ENCODE data around the gene CCDC183.
"Not testable (repeated sequence)": the region's sequence is repeated elsewhere in the genome, so short reads cannot be mapped to it uniquely, and the experiment has no call there.

CCDC183 gene

GRCh38 chr9:136766410-136767120, 29.6 kb upstream of the CCDC183 start:
- not testable (repeated sequence) for H3K4me1 Mint-ChIP-seq; H3K36me3 Mint-ChIP-seq (ENCODE audit: low read depth); H3K27ac Mint-ChIP-seq; H3K9me3 Mint-ChIP-seq
- TF ChIP-seq CTCF (IDR thresholded peaks at IDR 0.05; ENCODE audit: unreplicated experiment in 3 of 3): peak; percentile 44 to 65 (median 59)
- Mint-ChIP-seq H3K27me3 (ENCODE audit: low read depth) (peaks cover 17% of the 10 kb centered on the region), H3K4me3 (peak overlapping the region in 1 of 3 experiments; percentile 17)

GRCh38 chr9:136769710-136770191, 26.4 kb upstream of the CCDC183 start:
- Mint-ChIP-seq H3K27ac (no peak overlapping the region), H3K9me3 (no peaks in the 10 kb centered on the region), H3K27me3 (ENCODE audit: low read depth) (peaks cover 20% of the 10 kb centered on the region), H3K4me1 (peaks cover 6% of the 10 kb centered on the region), H3K36me3 (ENCODE audit: low read depth) (no peaks in the 10 kb centered on the region), H3K4me3 (peak overlapping the region in 1 of 3 experiments; percentile 44)
- TF ChIP-seq CTCF (IDR thresholded peaks at IDR 0.05; ENCODE audit: unreplicated experiment in 3 of 3): peak; percentile 18 to 39 (median 26)

- H3K27me3 Mint-ChIP-seq (ENCODE audit: low read depth): peaks cover 20% of the 10 kb centered on the region
- peaks cover 4% of the 10 kb centered on the region for H3K4me1 Mint-ChIP-seq
- TF ChIP-seq CTCF (IDR thresholded peaks at IDR 0.05; ENCODE audit: unreplicated experiment in 3 of 3): no peak
- H3K27ac Mint-ChIP-seq: no peak overlapping the region
- no peaks in the 10 kb centered on the region for H3K36me3 Mint-ChIP-seq (ENCODE audit: low read depth)
- H3K9me3 Mint-ChIP-seq: no peaks in the 10 kb centered on the region
- H3K4me3 Mint-ChIP-seq: no peak overlapping the region
Measured at GRCh38 chr9:136771907-136772415, 24.2 kb upstream of the CCDC183 start.

- no peak for TF ChIP-seq CTCF (IDR thresholded peaks at IDR 0.05; ENCODE audit: unreplicated experiment in 3 of 3)
- H3K4me1 Mint-ChIP-seq: peaks cover 13% of the 10 kb centered on the region
- no peak overlapping the region for H3K27ac Mint-ChIP-seq
- peaks cover 6% of the 10 kb centered on the region for H3K9me3 Mint-ChIP-seq
- H3K4me3 Mint-ChIP-seq: no peak overlapping the region
- peaks cover 22% of the 10 kb centered on the region for H3K27me3 Mint-ChIP-seq (ENCODE audit: low read depth)
- H3K36me3 Mint-ChIP-seq (ENCODE audit: low read depth): no peaks in the 10 kb centered on the region
Measured at GRCh38 chr9:136773386-136774044, 22.6 kb upstream of the CCDC183 start.

- Mint-ChIP-seq H3K36me3 (ENCODE audit: low read depth) (no peaks in the 10 kb centered on the region), H3K4me3 (no peak overlapping the region), H3K4me1 (peaks cover 13% of the 10 kb centered on the region), H3K9me3 (peaks cover 6% of the 10 kb centered on the region), H3K27me3 (ENCODE audit: low read depth) (peaks cover 31% of the 10 kb centered on the region), H3K27ac (no peak overlapping the region)
- TF ChIP-seq CTCF (IDR thresholded peaks at IDR 0.05; ENCODE audit: unreplicated experiment in 3 of 3): no peak
Measured at GRCh38 chr9:136774416-136775045, 21.6 kb upstream of the CCDC183 start.

Measured in nephron (organoid).